H1 (cell line): ENCODE data around the gene HIBADH. TPM values are rescaled to one million over a fixed set of nuclear protein-coding genes. Genes with fewer than 3 reads are reported as not detected.

Source experiments
- CTCF ChIA-PET: fragments of 300-600 bp; sonication (Branson Sonifier 250); formaldehyde crosslinking; loops from one replicate; lab custom pipeline; 2021; ENCODE audit not compliant: partially characterized antibody; lab: Charles Lee
- POLR2A ChIA-PET: fragments of 300-600 bp; sonication (Branson Sonifier 250); formaldehyde crosslinking; loops from one replicate; lab custom pipeline; 2021; ENCODE audit warnings: inconsistent platforms; ENCODE audit not compliant: partially characterized antibody; lab: Charles Lee
- DNase-seq, 2 experiments: peaks; one replicate each; pipeline versions ENCODE4 v3.0.0 to v3.0.0-alpha.2; 2010 to 2022; ENCODE audit warnings: low spot score in 2 of 2, low read depth in 1 of 2, mixed read lengths in 1 of 2
- FAIRE-seq: peaks from 2 replicates; lab custom pipeline; 2011; peaks lifted over from hg19 to GRCh38; lab: Jason Lieb, UNC
- H2AFZ ChIP-seq: 2 replicates; pipeline ENCODE4 v1.8.1; 2012; ENCODE audit warnings: low read length, inconsistent platforms
- H2AK5ac ChIP-seq: 2 replicates; pipeline ENCODE4 v1.6.1; 2013; ENCODE audit warnings: low read depth, low read length
- H2BK120ac ChIP-seq: replicated peaks from 2 replicates; pipeline ENCODE3; 2013; ENCODE audit warnings: low read depth, low read length, inconsistent platforms
- H2BK12ac ChIP-seq: 2 replicates; pipeline ENCODE4 v1.6.1; 2013; ENCODE audit warnings: low read depth, low read length
- H2BK15ac ChIP-seq: 2 replicates; pipeline ENCODE4 v1.6.1; 2013; ENCODE audit warnings: low read length
- H2BK20ac ChIP-seq: 2 replicates; pipeline ENCODE4 v1.6.1; 2013; ENCODE audit warnings: low read length
- H2BK5ac ChIP-seq: 2 replicates; pipeline ENCODE4 v1.6.1; 2013; ENCODE audit warnings: low read depth, low read length
- H3K14ac ChIP-seq: 2 replicates; pipeline ENCODE4 v1.6.1; 2013; ENCODE audit warnings: inconsistent platforms; ENCODE audit not compliant: insufficient read length
- H3K18ac ChIP-seq: 2 replicates; pipeline ENCODE4 v1.6.1; 2013; ENCODE audit warnings: low read length; ENCODE audit errors: extremely low read depth
- H3K23ac ChIP-seq: 2 replicates; pipeline ENCODE4 v1.6.1; 2013; ENCODE audit warnings: inconsistent platforms; ENCODE audit not compliant: insufficient read length
- H3K23me2 ChIP-seq: 2 replicates; pipeline ENCODE4 v1.6.1; 2013; ENCODE audit warnings: low read depth, low read length
- H3K27ac ChIP-seq: 2 replicates; pipeline ENCODE4 v1.6.1; 2011; ENCODE audit warnings: low read depth, low read length, inconsistent platforms
- H3K27me3 ChIP-seq, 4 experiments: replicated peaks in 1 of 4; 1 replicate in 1 of 4; 2 replicates in 3 of 4; pipeline versions ENCODE4 v1.6.1 to v1.8.1; 2011 to 2013; ENCODE audit warnings: low read length in 3 of 4, mild to moderate bottlenecking in 3 of 4, inconsistent platforms in 2 of 4, mixed read lengths in 2 of 4, moderate library complexity in 1 of 4; ENCODE audit not compliant: control insufficient read depth in 3 of 4, insufficient read depth in 3 of 4; ENCODE audit errors: extremely low read depth in 1 of 4
- H3K36me3 ChIP-seq, 4 experiments: 2 replicates each; pipeline versions ENCODE4 v1.6.1 to v1.8.1; 2011 to 2013; ENCODE audit warnings: mild to moderate bottlenecking in 4 of 4, low read length in 3 of 4, moderate library complexity in 2 of 4, control low read depth in 1 of 4, inconsistent platforms in 1 of 4; ENCODE audit not compliant: insufficient read depth in 4 of 4, control insufficient read depth in 2 of 4
- H3K4ac ChIP-seq: replicated peaks from 2 replicates; pipeline ENCODE3; 2013; ENCODE audit warnings: low read length, low read depth, mixed read lengths, inconsistent platforms; ENCODE audit not compliant: insufficient read length
- H3K4me1 ChIP-seq, 4 experiments: replicated peaks in 1 of 4; 1 replicate in 1 of 4; 2 replicates in 3 of 4; pipeline versions ENCODE4 v1.6.1 to v1.8.1; 2011 to 2013; ENCODE audit warnings: low read length in 3 of 4, inconsistent platforms in 2 of 4, mixed read lengths in 1 of 4; ENCODE audit not compliant: insufficient read depth in 4 of 4, control insufficient read depth in 3 of 4
- H3K4me2 ChIP-seq, 2 experiments: 2 replicates each; pipeline versions ENCODE4 v1.6.1 to v1.8.1; 2011 to 2013; ENCODE audit warnings: low read depth in 2 of 2, low read length in 2 of 2, control low read depth in 1 of 2, inconsistent platforms in 1 of 2, mild to moderate bottlenecking in 1 of 2; ENCODE audit not compliant: insufficient read depth in 1 of 2
- H3K4me3 ChIP-seq, 4 experiments: fragments of 200-600, 300-600 bp in 1 of 4; sonication (generic), shearing (Covaris generic), sonication (Bioruptor Twin) in 1 of 4; 2 replicates each; pipeline versions ENCODE4 v1.5.1 to v1.8.1; 2011 to 2016; ENCODE audit warnings: low read length in 4 of 4, low read depth in 3 of 4, control low read depth in 2 of 4, inconsistent platforms in 2 of 4, mild to moderate bottlenecking in 2 of 4, mixed read lengths in 1 of 4, moderate library complexity in 1 of 4; ENCODE audit not compliant: insufficient read depth in 2 of 4; ENCODE audit errors: extremely low read depth in 1 of 4
- H3K56ac ChIP-seq: replicated peaks from 2 replicates; pipeline ENCODE3; 2013; ENCODE audit warnings: low read depth, mild to moderate bottlenecking, mixed read lengths, low read length, inconsistent platforms; ENCODE audit not compliant: insufficient read length
- H3K79me1 ChIP-seq: 2 replicates; pipeline ENCODE4 v1.6.1; 2013; ENCODE audit warnings: low read depth, low read length, control low read depth
- H3K79me2 ChIP-seq, 2 experiments: 2 replicates each; pipeline versions ENCODE4 v1.6.1 to v1.8.1; 2012 to 2013; ENCODE audit warnings: low read length in 2 of 2, mild to moderate bottlenecking in 2 of 2, inconsistent platforms in 1 of 2; ENCODE audit not compliant: insufficient read depth in 2 of 2, control insufficient read depth in 1 of 2
- H3K9ac ChIP-seq, 4 experiments: replicated peaks in 1 of 4; 1 replicate in 1 of 4; 2 replicates in 3 of 4; pipeline versions ENCODE4 v1.6.1 to v1.8.1; 2011 to 2013; ENCODE audit warnings: low read depth in 3 of 4, low read length in 3 of 4, control low read depth in 2 of 4, mild to moderate bottlenecking in 2 of 4, moderate library complexity in 2 of 4, inconsistent platforms in 1 of 4; ENCODE audit errors: extremely low read depth in 1 of 4
- H3K9me3 ChIP-seq, 2 experiments: 2 replicates each; pipeline versions ENCODE4 v1.6.1 to v1.8.1; 2012 to 2013; ENCODE audit warnings: mild to moderate bottlenecking in 2 of 2, moderate library complexity in 2 of 2, control low read depth in 1 of 2, inconsistent platforms in 1 of 2, low read depth in 1 of 2, low read length in 1 of 2, mixed read lengths in 1 of 2; ENCODE audit not compliant: insufficient read depth in 2 of 2
- H4K20me1 ChIP-seq, 2 experiments: replicated peaks in 1 of 2; 2 replicates each; pipeline versions ENCODE3 to v1.8.1; 2011 to 2013; ENCODE audit warnings: inconsistent platforms in 2 of 2, low read length in 2 of 2, mild to moderate bottlenecking in 1 of 2; ENCODE audit not compliant: insufficient read depth in 2 of 2, control insufficient read depth in 1 of 2
- H4K5ac ChIP-seq: 2 replicates; pipeline ENCODE4 v1.6.1; 2013; ENCODE audit warnings: low read length, low read depth, mixed read lengths, inconsistent platforms; ENCODE audit not compliant: insufficient read length
- H4K8ac ChIP-seq: 2 replicates; pipeline ENCODE4 v1.8.0; 2013; ENCODE audit warnings: mild to moderate bottlenecking, moderate library complexity, low read length, inconsistent platforms; ENCODE audit not compliant: insufficient read depth; ENCODE audit errors: extremely low read depth
- H4K91ac ChIP-seq: replicated peaks from 2 replicates; pipeline ENCODE3; 2013; ENCODE audit warnings: low read length, mixed read lengths, inconsistent platforms; ENCODE audit not compliant: insufficient read length
- MAFK ChIP-seq: IDR thresholded peaks from 2 replicates; pipeline ENCODE4 v1.6.1; 2012; ENCODE audit warnings: low read depth, mild to moderate bottlenecking, improper control_type of control experiment, low read length
- POLR2A ChIP-seq, 2 experiments: IDR thresholded peaks; 1 replicate in 1 of 2; 2 replicates in 1 of 2; pipeline ENCODE4 v1.6.1; 2011; ENCODE audit warnings: low read depth in 2 of 2, low read length in 2 of 2, mild to moderate bottlenecking in 2 of 2; ENCODE audit errors: control extremely low read depth in 1 of 2
- WGBS, 2 experiments: shearing (Covaris generic) in 1 of 2; methylation state at CpG; one replicate each; pipeline versions ENCODE4 v1.1.6 to v1.1.7; 2013 to 2015; ENCODE audit warnings: low lambda C conversion rate in 2 of 2, mixed read lengths in 2 of 2, inconsistent platforms in 1 of 2, low coverage in 1 of 2, missing lambda C conversion rate in 1 of 2; ENCODE audit not compliant: insufficient replicate concordance in 2 of 2, insufficient coverage in 1 of 2, insufficient read length in 1 of 2; ENCODE audit errors: extremely low coverage in 1 of 2, missing lambda C conversion rate in 1 of 2; 5-methylcytosine and 5-hydroxymethylcytosine counted together
- polyA plus RNA-seq, 7 experiments: library from polyadenylated mRNA; depleted of rRNA in 3 of 7; stranded (reverse) in 5 of 7; unstranded in 2 of 7; fragments of >200 nt in 5 of 7; fragments of 200-250 nt in 2 of 7; gene quantifications; 1 replicate in 5 of 7; 2 replicates in 1 of 7; 4 replicates in 1 of 7; pipeline versions ENCODE4 v1.2.1 to v1.2.3, GENCODE V29; 2011 to 2013; ENCODE audit warnings: missing spikeins in 2 of 7, mixed read lengths in 2 of 7
- total RNA-seq: library from RNA; stranded (reverse); fragmentation: NEBNext Ultra II Directional; extraction: Animal tissue kit (Norgen Biotek cat#: 25700); gene quantifications from 2 replicates; pipeline ENCODE4 v1.2.1, GENCODE V29; 2021

The HIBADH gene
- total and polyA plus RNA-seq, 2 of the 8 experiments (the other 6 are each of a cell fraction or from before 2014, with no cell fraction given): 30.1 to 39.5 TPM

DNA sequence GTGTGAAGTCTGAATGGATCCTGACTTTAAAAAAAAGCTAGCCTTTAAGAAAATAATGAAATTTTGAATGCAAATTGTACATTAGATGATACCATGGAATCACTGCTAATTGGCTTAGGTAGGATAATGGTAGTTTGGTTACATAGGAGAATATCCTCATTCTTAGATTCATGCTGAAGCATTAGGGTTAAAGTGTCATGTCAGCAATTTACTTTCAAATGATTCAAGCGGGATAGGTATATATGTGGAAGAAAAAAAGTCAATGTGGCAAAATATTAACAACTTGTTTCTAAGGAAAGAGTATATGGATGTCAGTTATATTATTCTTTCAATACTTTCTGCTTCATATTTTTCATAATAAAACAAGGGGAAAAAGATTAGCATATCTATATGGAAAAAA, 7.5 kb downstream of the HIBADH start:
- Histone ChIP-seq H2AK5ac (no peak overlapping the region), H3K36me3 (peaks cover 0 to 3% (median 0%) of the 10 kb centered on the region in 4 experiments; a peak in 2 of 8 replicates), H3K4ac (no peak overlapping the region), H3K79me1 (no peaks in the 10 kb centered on the region; the same call in 1 of the 2 replicates), H3K4me3 (no peak overlapping the region), H4K20me1 (no peaks in the 10 kb centered on the region), H2BK120ac (no peak overlapping the region), H2AFZ (no peak overlapping the region), H3K14ac (no peak overlapping the region), H3K27me3 (no peaks in the 10 kb centered on the region), H2BK5ac (no peak overlapping the region), H3K4me2 (no peak overlapping the region), H3K9me3 (no peaks in the 10 kb centered on the region), H3K27ac (no peak overlapping the region), H3K4me1 (no peaks in the 10 kb centered on the region), H3K23ac (no peak overlapping the region), H2BK12ac (no peak overlapping the region), H3K79me2 (peaks cover 3 to 17% of the 10 kb centered on the region in 2 experiments; a peak in 3 of 4 replicates), H3K9ac (no peak overlapping the region), H2BK20ac (no peak overlapping the region), H2BK15ac (no peak overlapping the region), H3K56ac (no peak overlapping the region), H4K8ac (no peak overlapping the region), H4K5ac (no peak overlapping the region), H4K91ac (no peak overlapping the region), H3K23me2 (no peaks in the 10 kb centered on the region; the same call in 1 of the 2 replicates), H3K18ac (no peak overlapping the region)
- ChIA-PET CTCF (no interaction called here), POLR2A (no interaction called here)
- DNase-seq: no peak
- TF ChIP-seq MAFK (peak; percentile 99), POLR2A (IDR thresholded peaks at IDR 0.05; ENCODE audit: control extremely low read depth in 1 of 2, low read depth in 2 of 2, low read length in 2 of 2) (no peak)
- WGBS, 2 experiments: 96% methylated on average over 1 of the region's 1 CpG; no CpG with 5 or more reads in 1 of the 2 experiments
- FAIRE-seq: no peak
